HEK293 (cell line): Measurements from ENCODE around the gene RHBDF1.

Experiments
- CTCF ChIA-PET: fragments of 350-600 bp; formaldehyde crosslinking; extraction: SDS; loops from one replicate; lab custom pipeline; 2021; ENCODE audit warnings: antibody characterized with exemption; lab: Yijun Ruan, JAX
- POLR2A ChIA-PET: fragments of 300-600 bp; formaldehyde crosslinking; extraction: SDS; loops from one replicate; lab custom pipeline; 2020; ENCODE audit warnings: antibody characterized with exemption, inconsistent platforms; lab: Yijun Ruan, JAX
- H3K27ac ChIP-seq: fragments of 200-500 bp; sonication (Bioruptor generic); 2 replicates; pipeline ENCODE4 v1.5.1; 2014; ENCODE audit warnings: low read depth, low read length, control low read depth, inconsistent platforms; ENCODE audit errors: extremely low read depth
- H3K36me3 ChIP-seq, 2 experiments: fragments of 200-500 bp in 1 of 2; sonication (Bioruptor generic) in 1 of 2; 1 replicate in 1 of 2; 2 replicates in 1 of 2; pipeline ENCODE4 v1.5.1; 2014 to 2017; ENCODE audit warnings: inconsistent platforms in 2 of 2, low read length in 2 of 2; ENCODE audit not compliant: control insufficient read depth in 2 of 2, insufficient read depth in 1 of 2
- H3K4me1 ChIP-seq: fragments of 200-500 bp; sonication (Bioruptor generic); 2 replicates; pipeline ENCODE4 v1.5.1; 2014; ENCODE audit warnings: mild to moderate bottlenecking, low read length, inconsistent platforms; ENCODE audit not compliant: control insufficient read depth, insufficient read depth
- H3K4me3 ChIP-seq: 2 replicates; pipeline ENCODE4 v1.5.1; 2011; ENCODE audit warnings: low read depth, mild to moderate bottlenecking, control low read depth, low read length, moderate library complexity
- H3K9me3 ChIP-seq: fragments of 200-500 bp; sonication (Bioruptor generic); 2 replicates; pipeline ENCODE4 v1.5.1; 2014; ENCODE audit warnings: low read depth, low read length, inconsistent platforms; ENCODE audit not compliant: control insufficient read depth, insufficient read depth
- ATF2 ChIP-seq: fragments of 450-650 bp; formaldehyde crosslinking; IDR thresholded peaks from 2 replicates; pipeline ENCODE4 v1.5.1; 2016; ENCODE audit warnings: missing biosample characterization, missing genetic modification characterization, low read depth
- EGR2 ChIP-seq: fragments of 450-650 bp; formaldehyde crosslinking; IDR thresholded peaks from 2 replicates; pipeline ENCODE4 v1.5.1; 2016; ENCODE audit warnings: low read depth, missing biosample characterization, missing genetic modification characterization
- GLIS1 ChIP-seq: fragments of 450-650 bp; formaldehyde crosslinking; IDR thresholded peaks from 2 replicates; pipeline ENCODE4 v1.5.1; 2016; ENCODE audit warnings: missing biosample characterization, missing genetic modification characterization
- HOXA7 ChIP-seq: sonication (generic); formaldehyde crosslinking; IDR thresholded peaks from 2 replicates; pipeline ENCODE4 v1.8.1; 2022; ENCODE audit warnings: missing genetic modification reagents, borderline replicate concordance
- KLF16 ChIP-seq: fragments of 450-650 bp; formaldehyde crosslinking; IDR thresholded peaks from 2 replicates; pipeline ENCODE4 v1.5.1; 2017; ENCODE audit warnings: missing biosample characterization, missing genetic modification characterization
- KLF17 ChIP-seq: fragments of 450-650 bp; formaldehyde crosslinking; IDR thresholded peaks from 2 replicates; pipeline ENCODE4 v1.5.1; 2016; ENCODE audit warnings: missing biosample characterization, missing genetic modification characterization
- MYNN ChIP-seq: fragments of 450-650 bp; formaldehyde crosslinking; IDR thresholded peaks from 2 replicates; pipeline ENCODE4 v1.5.1; 2016; ENCODE audit warnings: missing biosample characterization, missing genetic modification characterization, borderline replicate concordance
- PRDM10 ChIP-seq: fragments of 450-650 bp; formaldehyde crosslinking; IDR thresholded peaks from 2 replicates; pipeline ENCODE4 v1.5.1; 2016; ENCODE audit warnings: missing biosample characterization, missing genetic modification characterization
- TSHZ1 ChIP-seq: fragments of 450-650 bp; formaldehyde crosslinking; IDR thresholded peaks from 2 replicates; pipeline ENCODE4 v1.5.1; 2016; ENCODE audit warnings: missing biosample characterization, missing genetic modification characterization, borderline replicate concordance
- ZFP3 ChIP-seq: fragments of 450-650 bp; formaldehyde crosslinking; IDR thresholded peaks from 2 replicates; pipeline ENCODE4 v1.5.1; 2016; ENCODE audit warnings: low read depth, missing biosample characterization, missing genetic modification characterization
- ZNF335 ChIP-seq: fragments of 450-650 bp; formaldehyde crosslinking; conservative IDR thresholded peaks from 2 replicates; pipeline ENCODE4 v1.5.1; 2016; ENCODE audit warnings: missing biosample characterization, missing genetic modification characterization
- ZNF513 ChIP-seq: fragments of 450-650 bp; IDR thresholded peaks from 2 replicates; pipeline ENCODE4 v1.5.1; 2018; ENCODE audit warnings: missing biosample characterization, missing genetic modification characterization
- ZNF530 ChIP-seq: fragments of 450-650 bp; formaldehyde crosslinking; IDR thresholded peaks from 2 replicates; pipeline ENCODE4 v1.5.1; 2016; ENCODE audit warnings: low read depth, missing biosample characterization, missing genetic modification characterization
- ZNF600 ChIP-seq: fragments of 450-650 bp; formaldehyde crosslinking; IDR thresholded peaks from 2 replicates; pipeline ENCODE4 v1.5.1; 2016; ENCODE audit warnings: missing biosample characterization, missing genetic modification characterization

Gene RHBDF1

DNA sequence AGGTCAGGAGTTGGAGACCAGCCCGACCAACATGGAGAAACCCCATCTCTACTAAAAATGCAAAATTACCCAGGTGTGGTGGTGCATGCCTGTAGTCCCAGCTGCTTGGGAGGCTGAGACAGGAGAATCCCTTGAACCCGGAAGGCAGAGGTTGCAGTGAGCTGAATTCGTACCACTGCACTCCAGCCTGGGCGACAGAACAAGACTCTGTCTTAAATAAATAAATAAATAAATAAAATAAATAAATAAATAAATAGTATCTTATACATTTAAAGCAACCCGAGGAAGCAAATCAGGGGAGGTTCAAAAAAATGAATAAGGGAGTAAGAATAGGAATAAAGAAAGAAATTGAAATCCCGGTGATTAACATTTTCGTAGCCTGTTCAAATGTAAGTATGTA, 25.9 kb downstream of the RHBDF1 start (continued):
- TF ChIP-seq ZNF530 (tag by site-specific recombination) (peak; percentile 92), MYNN (tag by site-specific recombination) (peak; percentile 57; the same call in 1 of the 2 replicates)
- TF ChIP-seq, all 188 proteins: peak for 78; not testable (repeated sequence) for 110

GRCh38 chr16:45454-45853, 27.0 kb downstream of the RHBDF1 start:
- peaks cover 22 to 79% of the 10 kb centered on the region in 2 experiments for H3K36me3 ChIP-seq
- POLR2A ChIA-PET, result interaction anchor here (2.3 kb wide), 1 partner anchor 8 kb away, joined by 20 read pairs; the partner anchor contains the start of genes POLR3K and SNRNP25

GRCh38 chr16:44655-45054, 27.8 kb downstream of the RHBDF1 start:
- Histone ChIP-seq H3K4me1 (0 out of 2 replicates have a peak, but pooled peaks cover 2% of the 10 kb centered on the region), H3K4me3 (no peak overlapping the region), H3K27ac (peak overlapping the region; percentile 24; the same call in 1 of the 2 replicates), H3K36me3 (peaks cover 15 to 75% of the 10 kb centered on the region in 2 experiments), H3K9me3 (no peaks in the 10 kb centered on the region)
- ChIA-PET POLR2A (interaction anchor here (0.7 to 2.3 kb wide), 2 partner anchors 9 to 38 kb away, joined by 3 to 20 read pairs; partner anchors contain the start of genes POLR3K and SNRNP25), CTCF (interaction anchor here (0.8 to 1.4 kb wide), 2 partner anchors 51 to 558 kb away, joined by 3 read pairs; no protein-coding TSS in a partner anchor)
- no peak for TF ChIP-seq ATF2
- no peak for TF ChIP-seq ZNF335 (tag by site-specific recombination)
- no peak for TF ChIP-seq EGR2 (tag by site-specific recombination)
- no peak for TF ChIP-seq ZFP3 (tag by site-specific recombination)
- no peak for TF ChIP-seq TSHZ1 (tag by site-specific recombination)

More at GRCh38 chr16:45454-45853, 27.0 kb downstream of the RHBDF1 start:
- 0 out of 2 replicates have a peak, but pooled peaks cover 2% of the 10 kb centered on the region for H3K4me1 ChIP-seq
- H3K9me3 ChIP-seq, result no peaks in the 10 kb centered on the region
- H3K27ac ChIP-seq, result no peak overlapping the region
- CTCF ChIA-PET, result interaction anchor here (0.7 to 1.7 kb wide), 3 partner anchors 20 to 557 kb away, joined by 3 to 5 read pairs (median 3); no protein-coding TSS in a partner anchor
- no peak overlapping the region for H3K4me3 ChIP-seq
- TF ChIP-seq ZNF600 (tag by site-specific recombination) (peak; percentile 87; the same call in 1 of the 2 replicates), GLIS1 (tag by site-specific recombination) (peak; percentile 96), PRDM10 (tag by site-specific recombination) (peak; percentile 87), KLF17 (tag by site-specific recombination) (no peak), HOXA7 (CRISPR knock-in tag) (no peak), KLF16 (tag by site-specific recombination) (no peak), ZNF513 (tag by site-specific recombination) (no peak)
